Fibroblast of skin of abdomen (primary cell): ENCODE measurements around the gene OBSCN.
A peak's percentile ranks its signal among the peaks of the same experiment; 100 is the strongest.
"Not testable (repeated sequence)": the region's sequence is repeated elsewhere in the genome, so short reads cannot be mapped to it uniquely, and the experiment has no call there.

Experiments
- DNase-seq: peaks from one replicate; pipeline ENCODE4 v3.0.0-alpha.2; 2013

The OBSCN gene

DNA sequence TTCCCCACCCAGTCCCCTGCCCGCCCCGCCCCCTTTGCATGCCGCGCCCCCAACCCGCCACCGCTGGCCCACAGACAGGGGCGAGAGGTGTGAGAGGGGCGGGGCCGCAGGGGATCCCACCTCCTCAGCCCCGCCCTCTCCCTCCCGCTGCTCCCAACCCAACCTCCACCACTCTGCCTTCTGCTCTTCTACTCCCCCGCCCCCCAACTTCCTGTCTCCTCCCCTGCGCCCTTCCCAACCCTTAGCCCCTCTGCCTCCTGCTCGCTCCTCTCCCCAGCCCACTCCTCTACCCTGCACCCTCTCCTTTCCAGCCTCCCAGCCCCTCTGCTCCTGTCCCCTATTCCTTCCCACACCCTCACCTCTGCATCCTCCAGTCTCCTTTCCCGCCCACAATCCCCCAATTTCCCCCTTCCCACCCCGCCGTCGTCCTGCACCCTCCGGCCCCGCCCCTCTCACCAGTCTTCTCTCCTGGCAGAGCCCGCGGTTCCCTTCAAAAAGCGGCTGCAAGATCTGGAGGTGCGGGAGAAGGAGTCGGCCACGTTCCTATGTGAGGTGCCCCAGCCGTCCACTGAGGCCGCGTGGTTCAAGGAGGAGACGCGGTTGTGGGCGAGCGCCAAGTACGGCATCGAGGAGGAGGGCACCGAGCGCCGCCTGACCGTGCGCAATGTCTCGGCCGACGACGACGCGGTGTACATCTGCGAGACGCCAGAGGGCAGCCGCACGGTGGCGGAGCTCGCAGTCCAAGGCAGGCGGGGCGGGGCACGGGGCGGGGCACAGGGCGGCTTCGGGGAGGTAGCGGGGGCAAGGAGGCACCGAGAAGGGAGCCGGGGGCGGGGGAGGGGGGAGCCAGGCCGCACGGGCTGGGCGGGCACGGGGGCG lies 5.4 kb downstream of the OBSCN start:
- DNase-seq = peak; percentile 74

- no peak for DNase-seq
Measured at GRCh38 chr1:228213917-228214808, 6.3 kb downstream of the OBSCN start.

DNA sequence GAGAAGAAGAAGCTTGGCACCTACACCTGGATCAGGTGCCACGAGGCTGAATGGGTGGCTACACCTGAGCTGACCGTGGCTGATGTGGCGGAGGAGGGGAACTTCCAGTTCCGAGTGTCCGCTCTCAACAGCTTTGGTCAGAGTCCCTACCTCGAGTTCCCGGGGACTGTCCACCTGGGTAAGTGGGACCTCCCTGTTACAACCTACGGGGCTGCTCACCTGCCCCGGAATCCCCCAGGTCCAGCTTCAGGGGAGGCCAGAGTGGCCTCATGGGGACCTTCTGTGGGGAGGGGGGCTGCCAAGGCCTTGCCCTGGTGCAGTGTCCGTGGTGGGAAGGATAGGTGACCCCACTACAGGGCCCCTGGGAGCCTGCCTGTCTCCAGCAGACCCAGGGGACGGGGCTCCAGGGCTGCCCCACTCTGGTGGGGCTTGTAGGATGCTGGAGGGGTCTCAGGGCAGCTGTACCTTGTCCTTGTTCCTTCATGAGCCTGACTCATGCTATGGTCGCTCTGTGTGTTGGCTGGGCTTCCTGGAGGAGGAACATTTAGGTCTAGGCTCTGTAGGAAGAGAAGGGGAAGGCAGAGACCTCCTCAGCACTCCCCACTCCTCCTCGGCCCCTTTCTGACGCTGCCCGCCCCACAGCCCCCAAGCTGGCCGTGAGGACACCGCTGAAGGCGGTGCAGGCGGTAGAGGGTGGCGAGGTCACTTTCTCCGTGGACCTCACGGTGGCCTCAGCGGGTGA lies 7.2 kb downstream of the OBSCN start:
- no peak for DNase-seq

DNA sequence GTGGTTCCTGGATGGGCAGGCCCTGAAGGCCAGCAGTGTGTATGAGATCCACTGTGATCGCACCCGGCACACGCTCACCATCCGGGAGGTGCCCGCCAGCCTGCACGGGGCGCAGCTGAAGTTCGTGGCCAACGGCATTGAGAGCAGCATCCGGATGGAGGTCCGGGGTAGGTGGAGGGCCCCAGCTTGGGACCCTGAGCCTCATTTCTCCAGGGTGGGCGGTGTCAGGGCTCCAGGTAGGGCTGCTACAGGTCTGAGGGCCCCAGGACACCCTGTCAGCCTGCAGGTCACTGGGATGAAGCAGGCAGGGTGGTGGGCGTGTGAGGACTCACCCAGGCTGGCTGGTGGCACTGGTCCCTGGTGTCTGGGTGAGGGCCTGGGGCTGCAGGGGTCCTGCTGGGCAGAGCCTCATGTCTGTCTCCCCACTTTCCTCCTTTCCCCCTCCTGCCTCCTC lies 7.8 kb downstream of the OBSCN start:
- DNase-seq = no peak

DNA sequence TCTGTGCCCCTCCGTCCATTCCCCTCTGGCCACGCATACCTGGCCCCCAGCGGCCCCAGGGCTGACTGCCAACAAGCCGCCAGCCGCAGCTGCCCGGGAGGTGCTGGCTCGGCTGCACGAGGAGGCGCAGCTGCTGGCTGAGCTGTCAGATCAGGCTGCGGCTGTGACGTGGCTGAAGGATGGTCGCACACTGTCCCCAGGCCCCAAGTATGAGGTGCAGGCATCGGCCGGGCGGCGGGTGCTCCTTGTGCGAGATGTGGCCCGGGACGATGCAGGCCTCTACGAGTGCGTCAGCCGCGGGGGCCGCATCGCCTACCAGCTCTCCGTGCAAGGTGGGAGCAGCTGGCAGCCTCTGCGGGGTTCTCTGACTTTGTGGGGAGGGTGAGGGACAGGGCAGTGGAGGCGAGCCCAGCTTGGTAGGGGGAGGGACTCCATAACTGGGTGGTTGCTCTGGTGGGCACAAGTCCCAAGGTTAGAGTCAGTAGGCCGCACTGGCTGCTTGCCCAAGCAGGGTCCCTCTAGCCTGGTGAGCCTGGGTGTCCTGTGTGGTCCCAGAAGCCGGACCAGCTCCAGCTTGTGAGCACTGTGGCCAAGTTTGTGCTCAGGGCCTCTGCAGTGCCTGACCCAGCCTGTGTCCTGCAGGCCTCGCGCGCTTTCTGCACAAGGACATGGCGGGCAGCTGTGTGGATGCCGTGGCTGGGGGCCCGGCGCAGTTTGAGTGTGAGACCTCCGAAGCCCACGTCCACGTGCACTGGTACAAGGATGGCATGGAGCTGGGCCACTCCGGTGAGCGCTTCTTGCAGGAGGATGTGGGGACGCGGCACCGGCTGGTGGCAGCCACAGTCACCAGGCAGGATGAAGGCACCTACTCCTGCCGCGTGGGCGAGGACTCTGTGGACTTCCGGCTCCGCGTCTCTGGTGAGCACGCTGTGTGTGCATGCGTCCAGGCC lies 8.8 kb downstream of the OBSCN start:
- no peak for DNase-seq

DNA sequence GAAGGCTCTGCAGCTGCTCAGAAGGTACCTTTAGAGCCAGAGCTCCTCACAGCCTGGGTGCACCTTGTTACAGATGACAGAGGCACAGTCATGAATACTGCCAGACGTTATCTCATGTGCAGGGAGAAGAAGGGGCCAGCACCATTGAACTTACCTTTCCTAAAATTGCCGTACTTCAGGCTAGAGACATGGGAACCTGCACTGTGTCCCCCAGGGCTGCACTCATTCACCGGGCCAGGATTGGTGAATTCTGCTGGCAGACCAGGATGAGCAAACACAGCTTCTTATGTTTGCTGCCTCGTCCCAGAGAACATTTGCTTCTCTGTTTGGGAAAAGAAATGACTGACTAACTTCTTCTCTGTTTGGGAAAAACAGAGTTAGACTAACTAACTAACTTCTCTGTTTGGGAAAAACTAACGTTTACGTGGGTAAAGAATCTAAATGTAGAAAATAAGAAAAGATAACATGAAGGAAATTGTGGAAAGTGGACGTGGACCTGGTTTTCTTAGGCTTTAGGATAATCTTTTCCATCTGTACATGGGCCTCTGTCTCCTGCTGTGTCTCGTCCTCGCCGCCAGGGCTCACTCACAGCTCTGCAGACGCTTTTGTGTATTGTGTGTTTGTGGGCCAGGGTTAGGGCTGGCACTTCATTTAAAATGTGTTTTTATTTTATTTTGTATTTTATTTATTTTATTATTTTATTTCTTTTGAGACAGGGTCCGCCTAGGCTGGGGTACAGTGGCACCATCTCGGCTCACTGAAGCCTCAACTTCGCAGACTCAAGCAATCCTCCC lies 9.9 kb downstream of the OBSCN start:
- DNase-seq = peak; percentile 17

DNA sequence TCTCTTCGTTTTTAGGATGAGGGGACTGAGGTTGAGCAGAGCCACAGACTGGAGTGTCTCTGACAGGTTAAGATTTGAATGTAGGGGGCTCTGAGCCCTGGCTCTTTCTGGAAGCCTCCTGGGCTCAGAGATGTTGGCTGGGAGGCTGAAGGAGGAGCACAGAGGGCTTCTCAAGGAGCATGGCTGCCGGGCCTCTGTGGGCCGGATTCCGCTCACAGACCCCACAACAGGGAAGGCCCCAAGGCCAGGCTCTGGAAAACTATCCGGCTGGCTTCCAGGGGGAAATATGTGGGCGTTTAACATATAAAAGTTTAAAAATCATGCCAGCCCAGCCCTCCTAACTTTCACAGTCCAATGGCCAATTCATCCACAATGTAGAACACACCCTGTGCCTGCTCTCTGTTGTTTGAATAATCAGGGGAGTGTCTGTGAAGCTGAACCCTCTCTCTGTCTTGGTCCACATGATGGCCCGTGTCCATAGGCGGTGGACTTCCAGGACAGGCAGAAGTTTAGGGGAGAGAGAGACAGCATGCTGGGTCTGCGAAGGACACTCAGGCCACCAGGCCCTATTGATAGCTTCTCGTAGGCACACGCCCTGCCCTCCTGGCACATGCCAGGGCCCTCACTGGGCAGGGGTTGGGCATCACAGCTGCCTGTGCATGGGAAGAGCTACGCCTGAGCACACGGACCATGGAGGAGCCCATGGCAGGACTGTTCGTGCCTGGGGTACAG lies 10.8 kb downstream of the OBSCN start:
- no peak for DNase-seq

GRCh38 chr1:228219245-228219961 lies 11.6 kb downstream of the OBSCN start:
- no peak for DNase-seq

DNA sequence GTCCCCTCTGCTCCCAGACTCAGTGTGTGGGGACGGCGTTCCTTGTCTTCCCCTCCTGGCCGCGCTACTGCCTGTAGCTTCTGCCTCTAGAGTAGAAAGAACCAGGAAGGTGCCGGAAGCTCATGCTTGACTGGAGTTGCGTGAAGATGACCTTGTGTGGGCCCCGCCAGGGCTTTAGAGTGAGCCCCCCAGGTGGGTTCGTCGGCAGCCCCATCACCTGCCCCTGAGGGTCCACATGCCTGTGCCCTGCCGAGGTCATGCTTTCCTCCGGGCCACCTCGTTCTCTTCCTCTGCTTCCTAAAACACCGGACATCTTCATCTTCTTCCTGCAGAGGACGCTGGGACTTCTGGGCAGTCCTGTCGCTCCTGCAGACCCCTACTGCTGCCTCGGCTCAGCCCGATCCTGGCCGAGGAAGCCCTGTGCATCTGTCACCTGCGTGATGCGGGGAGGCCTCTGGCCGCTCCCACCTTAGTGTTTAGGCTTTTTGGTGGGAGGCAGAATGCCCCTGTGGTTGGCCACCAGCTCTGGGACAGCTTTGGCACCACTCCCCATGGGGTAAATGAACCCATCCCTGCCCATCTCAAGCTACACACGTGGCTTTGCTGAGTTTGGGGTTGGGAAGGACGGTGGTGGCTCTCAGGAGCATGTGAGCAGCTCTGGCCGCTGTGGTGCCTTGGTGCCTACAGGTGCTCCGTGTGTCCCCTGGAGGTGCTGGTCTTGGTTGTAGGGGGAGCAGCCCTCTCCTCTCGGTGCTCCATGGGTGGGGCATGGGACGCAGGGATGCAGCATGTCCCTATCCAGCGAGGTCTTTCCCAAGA lies 12.3 kb downstream of the OBSCN start:
- no peak for DNase-seq

DNA sequence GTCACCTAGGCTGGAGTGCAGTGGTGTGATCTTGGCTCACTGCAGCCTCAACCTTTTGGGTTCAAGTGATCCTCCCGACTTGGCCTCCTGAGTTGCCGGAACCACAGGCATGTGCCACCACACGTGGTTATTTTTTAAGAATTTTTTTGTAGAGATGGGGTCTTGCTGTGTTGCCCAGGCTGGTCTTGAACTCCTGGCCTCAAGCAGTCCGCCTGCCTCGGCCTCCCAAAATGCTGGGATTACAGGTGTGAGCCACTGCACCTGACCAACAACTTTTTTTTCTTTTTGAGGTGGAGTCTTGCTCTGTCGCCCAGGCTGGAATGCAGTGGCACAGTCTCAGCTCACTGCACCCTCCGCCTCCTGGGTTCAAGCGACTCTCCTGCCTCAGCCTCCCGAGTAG lies 13.3 kb downstream of the OBSCN start:
- not testable (repeated sequence) for DNase-seq

- DNase-seq = no peak
Measured at GRCh38 chr1:228222548-228222947, 14.7 kb downstream of the OBSCN start.

DNA sequence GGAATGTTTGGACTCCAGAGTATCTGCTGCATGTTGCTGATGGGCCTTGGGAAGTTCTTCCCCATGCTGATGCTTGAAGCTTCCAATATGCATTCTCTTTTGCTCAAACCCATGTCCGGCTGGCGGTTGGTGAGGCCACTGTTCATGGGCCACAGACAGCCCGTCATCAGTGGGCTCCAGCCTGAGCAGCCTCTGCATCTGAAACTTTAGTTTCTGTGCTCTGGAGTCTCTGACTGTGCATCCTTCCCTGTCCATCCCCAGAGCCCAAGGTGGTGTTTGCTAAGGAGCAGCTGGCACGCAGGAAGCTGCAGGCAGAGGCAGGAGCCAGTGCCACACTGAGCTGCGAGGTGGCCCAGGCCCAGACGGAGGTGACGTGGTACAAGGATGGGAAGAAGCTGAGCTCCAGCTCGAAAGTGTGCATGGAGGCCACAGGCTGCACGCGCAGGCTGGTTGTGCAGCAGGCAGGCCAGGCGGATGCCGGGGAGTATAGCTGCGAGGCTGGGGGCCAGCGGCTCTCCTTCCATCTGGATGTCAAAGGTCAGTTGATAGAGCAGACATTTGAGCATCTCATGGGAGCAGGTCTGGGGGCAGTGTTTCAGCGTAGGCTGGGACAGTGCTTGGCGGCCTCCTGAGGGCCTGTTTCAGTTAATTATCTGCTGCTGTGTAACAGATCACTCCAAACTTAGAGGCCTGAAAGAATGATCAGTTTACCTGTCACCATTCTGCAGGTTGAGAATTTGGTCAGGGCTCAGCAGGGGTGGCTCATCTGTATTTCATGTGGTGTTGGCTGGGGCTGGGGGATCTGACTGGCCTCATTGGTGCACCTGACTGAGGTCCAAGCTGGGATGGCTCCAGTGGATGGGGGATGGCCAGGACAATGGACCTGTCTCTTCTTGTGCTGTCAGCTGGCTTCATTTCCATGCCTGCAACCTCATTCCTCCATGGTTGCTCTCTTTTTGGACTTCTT lies 16.6 kb downstream of the OBSCN start:
- no peak for DNase-seq

DNA sequence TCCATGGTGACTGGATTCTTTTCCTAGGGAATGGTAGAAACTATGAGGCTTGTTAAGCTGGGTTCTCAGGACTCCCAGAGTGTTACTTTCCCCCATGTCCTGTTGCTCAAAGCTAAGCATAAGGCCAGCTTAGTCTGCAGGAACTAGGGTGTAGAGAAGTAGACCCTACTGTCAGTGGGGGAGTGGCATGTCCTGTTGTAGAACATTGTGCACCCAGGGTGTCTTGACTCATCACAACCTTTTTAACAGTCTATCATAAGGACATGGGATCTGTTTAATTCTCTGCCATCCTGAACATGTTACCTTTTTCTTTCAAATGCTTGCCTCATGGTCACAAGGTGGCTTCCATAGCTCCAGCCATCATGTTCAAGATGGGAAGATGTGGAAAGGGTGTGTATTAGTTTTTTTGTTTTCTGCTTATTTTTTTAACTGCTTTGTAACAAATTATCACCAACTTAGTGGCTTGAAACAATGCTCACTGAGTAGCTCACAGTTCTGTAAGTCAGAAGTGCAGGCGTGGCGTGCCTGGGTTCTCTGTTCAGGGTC lies 17.4 kb downstream of the OBSCN start:
- DNase-seq = no peak

- no peak for DNase-seq
Measured at GRCh38 chr1:228225740-228226139, 17.9 kb downstream of the OBSCN start.

- no peak for DNase-seq
Measured at GRCh38 chr1:228226141-228226874, 18.5 kb downstream of the OBSCN start.
